Liver (tissue), 9 donors: ENCODE measurements around the gene GAD1. TPM values are rescaled to one million over a fixed set of nuclear protein-coding genes. Genes with fewer than 3 reads are reported as not detected.

ENCODE experiments used
- DNase-seq: peaks from one replicate; pipeline ENCODE4 v3.0.0-alpha.2; 2017; ENCODE audit warnings: low spot score
- H3K27ac ChIP-seq, 2 donors: one replicate each; pipeline ENCODE4 v1.7.0; 2013; ENCODE audit warnings: inconsistent platforms in 2 of 2, low read length in 2 of 2, control low read depth in 1 of 2, low read depth in 1 of 2, mild to moderate bottlenecking in 1 of 2
- H3K27me3 ChIP-seq, 4 donors: one replicate each; pipeline versions ENCODE4 v1.6.1 to v1.7.0; 2013; ENCODE audit warnings: low read length in 3 of 4, inconsistent platforms in 1 of 4, mild to moderate bottlenecking in 1 of 4, moderate library complexity in 1 of 4; ENCODE audit not compliant: control insufficient read depth in 4 of 4, insufficient read depth in 4 of 4
- H3K36me3 ChIP-seq, 4 donors: one replicate each; pipeline versions ENCODE4 v1.6.1 to v1.7.0; 2013; ENCODE audit warnings: low read length in 3 of 4, mild to moderate bottlenecking in 3 of 4, low read depth in 1 of 4, moderate library complexity in 1 of 4; ENCODE audit not compliant: control insufficient read depth in 4 of 4, insufficient read depth in 3 of 4
- H3K4me1 ChIP-seq, 4 donors: one replicate each; pipeline versions ENCODE4 v1.6.1 to v1.7.0; 2013; ENCODE audit warnings: low read length in 3 of 4, mild to moderate bottlenecking in 3 of 4, moderate library complexity in 1 of 4; ENCODE audit not compliant: control insufficient read depth in 4 of 4, insufficient read depth in 4 of 4
- H3K4me3 ChIP-seq, 3 donors: one replicate each; pipeline versions ENCODE4 v1.6.1 to v1.7.0; 2013; ENCODE audit warnings: low read length in 3 of 3, control low read depth in 1 of 3, low read depth in 1 of 3, mild to moderate bottlenecking in 1 of 3
- H3K9ac ChIP-seq, 2 donors: one replicate each; pipeline ENCODE4 v1.7.0; 2013; ENCODE audit warnings: low read length in 2 of 2, mild to moderate bottlenecking in 2 of 2, moderate library complexity in 2 of 2, control low read depth in 1 of 2, low read depth in 1 of 2
- H3K9me3 ChIP-seq, 4 donors: one replicate each; pipeline versions ENCODE4 v1.6.1 to v1.7.0; 2013; ENCODE audit warnings: low read length in 3 of 4; ENCODE audit not compliant: control insufficient read depth in 4 of 4
- EGR1 ChIP-seq, 2 donors: IDR thresholded peaks; 2 replicates each; pipeline ENCODE4 v1.6.1; 2016 to 2018; ENCODE audit warnings: antibody characterized with exemption in 2 of 2, low read depth in 2 of 2
- FOXA1 ChIP-seq: IDR thresholded peaks from 2 replicates; pipeline ENCODE4 v1.6.1; 2016; ENCODE audit warnings: antibody characterized with exemption
- FOXA2 ChIP-seq: IDR thresholded peaks from 2 replicates; pipeline ENCODE4 v1.6.1; 2016; ENCODE audit warnings: antibody characterized with exemption
- GABPA ChIP-seq, 2 donors: IDR thresholded peaks in 1 of 2; conservative IDR thresholded peaks in 1 of 2; 2 replicates each; pipeline ENCODE4 v1.6.1; 2016; ENCODE audit warnings: antibody characterized with exemption in 2 of 2, mild to moderate bottlenecking in 1 of 2, moderate library complexity in 1 of 2
- HNF4G ChIP-seq: IDR thresholded peaks from 2 replicates; pipeline ENCODE4 v1.6.1; 2016; ENCODE audit warnings: antibody characterized with exemption
- JUND ChIP-seq, 2 donors: IDR thresholded peaks; 2 replicates each; pipeline ENCODE4 v1.6.1; 2016; ENCODE audit warnings: antibody characterized with exemption in 2 of 2
- NR2F2 ChIP-seq: IDR thresholded peaks from 2 replicates; pipeline ENCODE4 v1.6.1; 2016; ENCODE audit warnings: antibody characterized with exemption
- RAD21 ChIP-seq, 2 donors: IDR thresholded peaks; 2 replicates each; pipeline ENCODE4 v1.6.1; 2016; ENCODE audit warnings: antibody characterized with exemption in 2 of 2, mild to moderate bottlenecking in 2 of 2
- RXRA ChIP-seq, 2 donors: IDR thresholded peaks; 2 replicates each; pipeline ENCODE4 v1.6.1; 2017 to 2018; ENCODE audit warnings: antibody characterized with exemption in 2 of 2, mild to moderate bottlenecking in 1 of 2
- SP1 ChIP-seq: IDR thresholded peaks from 2 replicates; pipeline ENCODE4 v1.6.1; 2018; ENCODE audit warnings: antibody characterized with exemption, mild to moderate bottlenecking
- TAF1 ChIP-seq: conservative IDR thresholded peaks from 2 replicates; pipeline ENCODE4 v1.6.1; 2016; ENCODE audit warnings: antibody characterized with exemption, mild to moderate bottlenecking
- YY1 ChIP-seq: IDR thresholded peaks from 2 replicates; pipeline ENCODE4 v1.6.1; 2016; ENCODE audit warnings: antibody characterized with exemption, mild to moderate bottlenecking
- WGBS: extraction: QIAGEN DNeasy Blood & Tissue Kit; methylation state at CpG from one replicate; pipeline ENCODE4 v1.1.7; 2013; 5-methylcytosine and 5-hydroxymethylcytosine counted together
- polyA plus RNA-seq, 2 donors: library from polyadenylated mRNA; stranded (reverse) in 1 of 2; unstranded in 1 of 2; fragments of 200-250 nt in 1 of 2; fragments of >200 nt in 1 of 2; fragmentation: Nextera tagmentation in 1 of 2; extraction: Ambion mirVana in 1 of 2; gene quantifications; one replicate each; pipeline versions ENCODE4 v1.2.1 to v1.2.3, GENCODE V29; 2013 to 2015
- total RNA-seq, 2 donors: library from RNA; depleted of rRNA; stranded (reverse); fragments of >200 nt; gene quantifications; one replicate each; pipeline ENCODE4 v1.2.3, GENCODE V29; 2014
- TF ChIP-seq, protein P1 (sequence below): IDR thresholded peaks from 2 replicates; pipeline ENCODE4 v1.6.1; 2016; ENCODE audit warnings: antibody characterized with exemption, mild to moderate bottlenecking
- TF ChIP-seq, protein P2 (sequence below): IDR thresholded peaks from 2 replicates; pipeline ENCODE4 v1.6.1; 2016; ENCODE audit warnings: antibody characterized with exemption
- TF ChIP-seq, protein P3 (sequence below): IDR thresholded peaks from 2 replicates; pipeline ENCODE4 v1.6.1; 2016; ENCODE audit warnings: antibody characterized with exemption
- TF ChIP-seq, protein P4 (sequence below): fragments of 150-350 bp; IDR thresholded peaks from 2 replicates; pipeline ENCODE4 v1.5.1; 2017; ENCODE audit warnings: improper control_type of control experiment, low read depth, low read length; ENCODE audit not compliant: missing input control
- donor health status: healthy.
- donor health status: healthy.
- donor health status: healthy.
- donor health status: healthy.
- donor health status: healthy.

Gene GAD1
- total and polyA plus RNA-seq, 4 donors, result 0.08 to 0.19 TPM; not detected in 2

DNA sequence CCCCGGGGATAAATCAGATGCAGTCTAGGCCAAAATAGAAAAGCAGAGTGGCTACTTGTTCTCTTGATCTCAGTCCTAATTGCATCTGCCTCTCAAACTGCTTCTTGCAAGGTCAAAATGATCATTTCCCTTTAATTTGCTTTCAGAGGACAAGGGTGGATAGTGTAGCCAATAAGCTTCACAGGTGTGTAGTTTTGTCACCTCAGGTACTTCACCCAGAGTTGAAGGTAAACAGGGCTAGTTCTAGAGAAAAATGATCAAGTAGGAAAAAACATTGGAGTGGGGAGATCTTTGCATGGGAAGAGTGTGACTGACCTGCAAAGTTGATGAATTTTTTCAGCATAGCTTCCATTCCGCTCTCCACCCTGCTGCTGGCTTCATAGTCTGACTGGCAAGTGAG, 37.8 kb upstream of the GAD1 start:
- Histone ChIP-seq H3K27ac (no peak overlapping the region), H3K9ac (no peak overlapping the region), H3K27me3 (no peaks in the 10 kb centered on the region), H3K4me1 (peaks cover 0 to 1% (median 0%) of the 10 kb centered on the region in 4 donors), H3K36me3 (no peaks in the 10 kb centered on the region), H3K4me3 (no peak overlapping the region), H3K9me3 (no peaks in the 10 kb centered on the region)
- WGBS, result 37% methylated on average over 2 of the region's 2 CpGs
- TF ChIP-seq JUND (IDR thresholded peaks at IDR 0.05), result no peak
- TF ChIP-seq RAD21 (IDR thresholded peaks at IDR 0.05), result no peak
- no peak for TF ChIP-seq FOXA2
- TF ChIP-seq SP1, result no peak
- TF ChIP-seq FOXA1, result no peak
- TF ChIP-seq TAF1, result no peak
- TF ChIP-seq, protein P1, sequence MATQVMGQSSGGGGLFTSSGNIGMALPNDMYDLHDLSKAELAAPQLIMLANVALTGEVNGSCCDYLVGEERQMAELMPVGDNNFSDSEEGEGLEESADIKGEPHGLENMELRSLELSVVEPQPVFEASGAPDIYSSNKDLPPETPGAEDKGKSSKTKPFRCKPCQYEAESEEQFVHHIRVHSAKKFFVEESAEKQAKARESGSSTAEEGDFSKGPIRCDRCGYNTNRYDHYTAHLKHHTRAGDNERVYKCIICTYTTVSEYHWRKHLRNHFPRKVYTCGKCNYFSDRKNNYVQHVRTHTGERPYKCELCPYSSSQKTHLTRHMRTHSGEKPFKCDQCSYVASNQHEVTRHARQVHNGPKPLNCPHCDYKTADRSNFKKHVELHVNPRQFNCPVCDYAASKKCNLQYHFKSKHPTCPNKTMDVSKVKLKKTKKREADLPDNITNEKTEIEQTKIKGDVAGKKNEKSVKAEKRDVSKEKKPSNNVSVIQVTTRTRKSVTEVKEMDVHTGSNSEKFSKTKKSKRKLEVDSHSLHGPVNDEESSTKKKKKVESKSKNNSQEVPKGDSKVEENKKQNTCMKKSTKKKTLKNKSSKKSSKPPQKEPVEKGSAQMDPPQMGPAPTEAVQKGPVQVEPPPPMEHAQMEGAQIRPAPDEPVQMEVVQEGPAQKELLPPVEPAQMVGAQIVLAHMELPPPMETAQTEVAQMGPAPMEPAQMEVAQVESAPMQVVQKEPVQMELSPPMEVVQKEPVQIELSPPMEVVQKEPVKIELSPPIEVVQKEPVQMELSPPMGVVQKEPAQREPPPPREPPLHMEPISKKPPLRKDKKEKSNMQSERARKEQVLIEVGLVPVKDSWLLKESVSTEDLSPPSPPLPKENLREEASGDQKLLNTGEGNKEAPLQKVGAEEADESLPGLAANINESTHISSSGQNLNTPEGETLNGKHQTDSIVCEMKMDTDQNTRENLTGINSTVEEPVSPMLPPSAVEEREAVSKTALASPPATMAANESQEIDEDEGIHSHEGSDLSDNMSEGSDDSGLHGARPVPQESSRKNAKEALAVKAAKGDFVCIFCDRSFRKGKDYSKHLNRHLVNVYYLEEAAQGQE, result no peak
- TF ChIP-seq, protein P2, sequence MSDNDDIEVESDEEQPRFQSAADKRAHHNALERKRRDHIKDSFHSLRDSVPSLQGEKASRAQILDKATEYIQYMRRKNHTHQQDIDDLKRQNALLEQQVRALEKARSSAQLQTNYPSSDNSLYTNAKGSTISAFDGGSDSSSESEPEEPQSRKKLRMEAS, result no peak
- TF ChIP-seq HNF4G, result no peak
- TF ChIP-seq NR2F2, result no peak
- TF ChIP-seq, protein P3, sequence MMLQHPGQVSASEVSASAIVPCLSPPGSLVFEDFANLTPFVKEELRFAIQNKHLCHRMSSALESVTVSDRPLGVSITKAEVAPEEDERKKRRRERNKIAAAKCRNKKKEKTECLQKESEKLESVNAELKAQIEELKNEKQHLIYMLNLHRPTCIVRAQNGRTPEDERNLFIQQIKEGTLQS, result no peak
- TF ChIP-seq GABPA (IDR thresholded peaks at IDR 0.05 in 1 of 2, conservative IDR thresholded peaks at IDR 0.05 in 1 of 2), result no peak
- no peak for TF ChIP-seq EGR1 (IDR thresholded peaks at IDR 0.05; ENCODE audit: low read depth in 2 of 2)
- TF ChIP-seq YY1, result no peak
- no peak for TF ChIP-seq RXRA (IDR thresholded peaks at IDR 0.05)
- DNase-seq, result no peak

DNA sequence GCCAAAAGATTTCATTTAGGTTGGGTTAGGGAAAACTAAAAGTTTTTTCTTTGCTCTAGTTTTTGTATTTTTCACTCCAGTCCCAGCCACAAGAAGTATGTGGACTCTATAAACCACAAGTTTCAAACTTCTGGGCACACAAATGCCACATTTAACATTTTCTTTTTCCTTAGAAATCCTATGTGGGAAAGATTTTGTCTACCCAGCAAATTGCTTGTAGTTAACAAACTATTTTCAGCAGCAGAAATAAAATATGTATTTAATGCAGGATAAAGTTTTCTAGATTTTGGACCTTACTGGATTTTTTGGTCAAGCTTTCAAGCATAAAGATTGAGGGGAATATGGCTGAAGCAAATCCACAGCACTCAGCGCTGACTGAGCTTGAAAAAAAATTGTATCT, 37.4 kb upstream of the GAD1 start:
- DNase-seq, result no peak
- no peaks in the 10 kb centered on the region for H3K9me3 ChIP-seq
- TF ChIP-seq JUND (IDR thresholded peaks at IDR 0.05) (no peak), YY1 (no peak), HNF4G (no peak), SP1 (no peak), FOXA2 (no peak), NR2F2 (no peak), FOXA1 (no peak), RXRA (IDR thresholded peaks at IDR 0.05) (no peak)
- TF ChIP-seq, protein P4, sequence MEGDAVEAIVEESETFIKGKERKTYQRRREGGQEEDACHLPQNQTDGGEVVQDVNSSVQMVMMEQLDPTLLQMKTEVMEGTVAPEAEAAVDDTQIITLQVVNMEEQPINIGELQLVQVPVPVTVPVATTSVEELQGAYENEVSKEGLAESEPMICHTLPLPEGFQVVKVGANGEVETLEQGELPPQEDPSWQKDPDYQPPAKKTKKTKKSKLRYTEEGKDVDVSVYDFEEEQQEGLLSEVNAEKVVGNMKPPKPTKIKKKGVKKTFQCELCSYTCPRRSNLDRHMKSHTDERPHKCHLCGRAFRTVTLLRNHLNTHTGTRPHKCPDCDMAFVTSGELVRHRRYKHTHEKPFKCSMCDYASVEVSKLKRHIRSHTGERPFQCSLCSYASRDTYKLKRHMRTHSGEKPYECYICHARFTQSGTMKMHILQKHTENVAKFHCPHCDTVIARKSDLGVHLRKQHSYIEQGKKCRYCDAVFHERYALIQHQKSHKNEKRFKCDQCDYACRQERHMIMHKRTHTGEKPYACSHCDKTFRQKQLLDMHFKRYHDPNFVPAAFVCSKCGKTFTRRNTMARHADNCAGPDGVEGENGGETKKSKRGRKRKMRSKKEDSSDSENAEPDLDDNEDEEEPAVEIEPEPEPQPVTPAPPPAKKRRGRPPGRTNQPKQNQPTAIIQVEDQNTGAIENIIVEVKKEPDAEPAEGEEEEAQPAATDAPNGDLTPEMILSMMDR, result no peak
- TF ChIP-seq, protein P2, result no peak
- TF ChIP-seq, protein P1, result no peak
- peaks cover 0 to 1% (median 0%) of the 10 kb centered on the region in 4 donors for H3K4me1 ChIP-seq
- H3K27me3 ChIP-seq, result no peaks in the 10 kb centered on the region
- no peak overlapping the region for H3K9ac ChIP-seq
- H3K4me3 ChIP-seq, result no peak overlapping the region
- H3K36me3 ChIP-seq, result no peaks in the 10 kb centered on the region
- 98% methylated on average over 1 of the region's 1 CpG for WGBS
- no peak overlapping the region for H3K27ac ChIP-seq
